MM.1S (cell line): ENCODE measurements around the gene NOXO1.

ENCODE experiments used
- DNase-seq: peaks from one replicate; pipeline ENCODE4 v3.0.0-alpha.2; 2015
- H2AFZ ChIP-seq: fragments of 300-600 bp; sonication (generic); 2 replicates; pipeline ENCODE4 v1.6.0; 2016; ENCODE audit warnings: antibody characterized with exemption, low read length
- H3F3A ChIP-seq: fragments of 300-600 bp; sonication (generic); 2 replicates; pipeline ENCODE4 v1.6.1; 2016; ENCODE audit warnings: mild to moderate bottlenecking, antibody characterized with exemption, low read length, moderate library complexity, mixed read lengths; ENCODE audit not compliant: insufficient read depth
- H3K27ac ChIP-seq: fragments of 300-600 bp; sonication (generic); 2 replicates; pipeline ENCODE4 v1.5.1; 2016; ENCODE audit warnings: mild to moderate bottlenecking, low read length
- H3K27me3 ChIP-seq: fragments of 300-600 bp; sonication (generic); replicated peaks from 2 replicates; pipeline ENCODE4 v1.6.0; 2016; ENCODE audit warnings: low read length; ENCODE audit not compliant: insufficient read depth
- H3K36me3 ChIP-seq: fragments of 300-600 bp; sonication (generic); replicated peaks from 2 replicates; pipeline ENCODE4 v1.6.1; 2016; ENCODE audit warnings: mild to moderate bottlenecking, low read length, mixed read lengths; ENCODE audit not compliant: insufficient read depth
- H3K4me1 ChIP-seq: fragments of 300-600 bp; sonication (generic); 2 replicates; pipeline ENCODE4 v1.6.1; 2016; ENCODE audit warnings: low read length, mixed read lengths
- H3K4me2 ChIP-seq: fragments of 300-600 bp; sonication (generic); 2 replicates; pipeline ENCODE4 v1.6.0; 2016; ENCODE audit warnings: low read depth, low read length
- H3K4me3 ChIP-seq: fragments of 300-600 bp; sonication (generic); 2 replicates; pipeline ENCODE4 v1.5.1; 2016; ENCODE audit warnings: low read length, mixed read lengths
- H3K79me2 ChIP-seq: fragments of 300-600 bp; sonication (generic); 2 replicates; pipeline ENCODE4 v1.6.1; 2016; ENCODE audit warnings: mixed run types, low read length, mixed read lengths
- H3K9ac ChIP-seq: fragments of 300-600 bp; sonication (generic); 2 replicates; pipeline ENCODE4 v1.6.1; 2016; ENCODE audit warnings: low read length, mixed read lengths
- H3K9me2 ChIP-seq: fragments of 300-600 bp; sonication (generic); replicated peaks from 2 replicates; pipeline ENCODE4 v1.6.1; 2016; ENCODE audit warnings: mild to moderate bottlenecking, low read length, mixed read lengths; ENCODE audit not compliant: insufficient read depth
- H3K9me3 ChIP-seq: fragments of 300-600 bp; sonication (generic); replicated peaks from 2 replicates; pipeline ENCODE4 v1.6.1; 2016; ENCODE audit warnings: mild to moderate bottlenecking, low read length, mixed read lengths; ENCODE audit not compliant: insufficient read depth
- H4K20me1 ChIP-seq: fragments of 300-600 bp; sonication (generic); 2 replicates; pipeline ENCODE4 v1.6.1; 2016; ENCODE audit warnings: mild to moderate bottlenecking, low read length, moderate library complexity, mixed read lengths; ENCODE audit not compliant: insufficient read depth
- CTCF ChIP-seq: fragments of 300-600 bp; sonication (generic); IDR thresholded peaks from 2 replicates; pipeline ENCODE4 v1.5.1; 2016; ENCODE audit warnings: antibody characterized with exemption, low read length, mixed read lengths
- EZH2 ChIP-seq: fragments of 300-600 bp; sonication (generic); optimal IDR thresholded peaks from 2 replicates; pipeline ENCODE3; 2017; ENCODE audit warnings: low read depth, mild to moderate bottlenecking, antibody characterized with exemption, low read length, mixed read lengths
- EZH2phosphoT487 ChIP-seq: fragments of 300-600 bp; sonication (generic); IDR thresholded peaks from 2 replicates; pipeline ENCODE4 v1.6.1; 2018; ENCODE audit warnings: antibody characterized with exemption, low read length

NOXO1 gene

GRCh38 chr16:1982013-1982433, 754 bp upstream of the NOXO1 start:
- Histone ChIP-seq H3F3A (peaks cover 27% of the 10 kb centered on the region), H3K27me3 (peaks cover 39% of the 10 kb centered on the region), H3K9ac (no peak overlapping the region), H3K4me1 (peaks cover 16% of the 10 kb centered on the region), H3K9me2 (no peaks in the 10 kb centered on the region), H3K9me3 (no peaks in the 10 kb centered on the region), H3K36me3 (0 out of 2 replicates have a peak, but pooled peaks cover 4% of the 10 kb centered on the region), H3K4me2 (no peak overlapping the region), H4K20me1 (no peaks in the 10 kb centered on the region), H3K79me2 (peaks cover 16% of the 10 kb centered on the region), H3K4me3 (no peak overlapping the region), H2AFZ (no peak overlapping the region), H3K27ac (no peak overlapping the region)
- DNase-seq, result no peak
- TF ChIP-seq EZH2phosphoT487 (no peak), EZH2 (no peak), CTCF (no peak)

- Histone ChIP-seq H4K20me1 (no peaks in the 10 kb centered on the region), H3K27me3 (peaks cover 39% of the 10 kb centered on the region), H3K79me2 (peaks cover 13% of the 10 kb centered on the region), H3K9ac (no peak overlapping the region), H3F3A (peaks cover 27% of the 10 kb centered on the region), H2AFZ (no peak overlapping the region), H3K9me2 (no peaks in the 10 kb centered on the region), H3K4me2 (no peak overlapping the region), H3K36me3 (no peaks in the 10 kb centered on the region), H3K4me3 (no peak overlapping the region), H3K27ac (no peak overlapping the region), H3K4me1 (peaks cover 14% of the 10 kb centered on the region), H3K9me3 (no peaks in the 10 kb centered on the region)
- TF ChIP-seq EZH2, result no peak
- TF ChIP-seq EZH2phosphoT487, result no peak
- no peak for TF ChIP-seq CTCF
- DNase-seq, result no peak
These were observed 540 bp downstream of the NOXO1 start for GRCh38 chr16:1980770-1981087.

- TF ChIP-seq EZH2phosphoT487 (no peak), CTCF (no peak), EZH2 (no peak)
- Histone ChIP-seq H3K4me2 (no peak overlapping the region), H3K79me2 (peaks cover 8% of the 10 kb centered on the region), H3K36me3 (no peaks in the 10 kb centered on the region), H3K9me2 (no peaks in the 10 kb centered on the region), H3K4me3 (no peak overlapping the region), H3K9ac (no peak overlapping the region), H2AFZ (no peak overlapping the region), H4K20me1 (no peaks in the 10 kb centered on the region), H3K27ac (no peak overlapping the region), H3K4me1 (peaks cover 9% of the 10 kb centered on the region), H3K9me3 (no peaks in the 10 kb centered on the region), H3F3A (peaks cover 26% of the 10 kb centered on the region), H3K27me3 (peaks cover 39% of the 10 kb centered on the region)
- DNase-seq, result no peak
These were observed 1.1 kb downstream of the NOXO1 start for GRCh38 chr16:1980030-1980769.
